D721Med (cell line): ENCODE data around the gene ZFHX3.

Experiments used
- DNase-seq: peaks from one replicate; pipeline ENCODE4 v3.0.0; 2011; ENCODE audit warnings: low spot score; ENCODE audit not compliant: insufficient read length
- FAIRE-seq: peaks from 2 replicates; lab custom pipeline; 2011; peaks lifted over from hg19 to GRCh38; lab: Jason Lieb, UNC
- TF ChIP-seq, protein P1 (sequence below): IDR thresholded peaks from 2 replicates; pipeline ENCODE4 v1.5.1; 2012; ENCODE audit warnings: mild to moderate bottlenecking, control low read depth; ENCODE audit not compliant: insufficient read depth; ENCODE audit errors: missing control alignments

The ZFHX3 gene

DNA sequence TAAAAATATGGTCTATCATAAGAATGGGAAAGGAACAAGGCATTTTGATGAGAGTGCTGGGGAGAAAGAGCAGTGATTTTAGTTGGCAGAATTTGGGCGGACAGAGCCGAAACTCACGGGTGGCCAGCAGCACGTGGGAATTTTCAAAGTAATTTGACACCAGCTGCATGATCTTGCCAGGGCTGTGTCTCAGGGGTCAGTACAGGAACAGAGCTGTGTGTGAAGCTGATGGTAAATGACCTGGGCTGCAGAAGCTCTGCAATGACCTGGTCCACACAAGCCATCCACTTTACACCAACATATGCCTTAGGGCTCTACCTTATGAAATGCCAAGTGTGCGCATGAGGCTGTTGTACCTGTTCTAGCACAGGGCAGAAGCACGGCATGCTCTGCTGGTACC, 112.0 kb downstream of the ZFHX3 start:
- DNase-seq: no peak
- no peak for FAIRE-seq
- TF ChIP-seq, protein P1, sequence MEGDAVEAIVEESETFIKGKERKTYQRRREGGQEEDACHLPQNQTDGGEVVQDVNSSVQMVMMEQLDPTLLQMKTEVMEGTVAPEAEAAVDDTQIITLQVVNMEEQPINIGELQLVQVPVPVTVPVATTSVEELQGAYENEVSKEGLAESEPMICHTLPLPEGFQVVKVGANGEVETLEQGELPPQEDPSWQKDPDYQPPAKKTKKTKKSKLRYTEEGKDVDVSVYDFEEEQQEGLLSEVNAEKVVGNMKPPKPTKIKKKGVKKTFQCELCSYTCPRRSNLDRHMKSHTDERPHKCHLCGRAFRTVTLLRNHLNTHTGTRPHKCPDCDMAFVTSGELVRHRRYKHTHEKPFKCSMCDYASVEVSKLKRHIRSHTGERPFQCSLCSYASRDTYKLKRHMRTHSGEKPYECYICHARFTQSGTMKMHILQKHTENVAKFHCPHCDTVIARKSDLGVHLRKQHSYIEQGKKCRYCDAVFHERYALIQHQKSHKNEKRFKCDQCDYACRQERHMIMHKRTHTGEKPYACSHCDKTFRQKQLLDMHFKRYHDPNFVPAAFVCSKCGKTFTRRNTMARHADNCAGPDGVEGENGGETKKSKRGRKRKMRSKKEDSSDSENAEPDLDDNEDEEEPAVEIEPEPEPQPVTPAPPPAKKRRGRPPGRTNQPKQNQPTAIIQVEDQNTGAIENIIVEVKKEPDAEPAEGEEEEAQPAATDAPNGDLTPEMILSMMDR: no peak

DNA sequence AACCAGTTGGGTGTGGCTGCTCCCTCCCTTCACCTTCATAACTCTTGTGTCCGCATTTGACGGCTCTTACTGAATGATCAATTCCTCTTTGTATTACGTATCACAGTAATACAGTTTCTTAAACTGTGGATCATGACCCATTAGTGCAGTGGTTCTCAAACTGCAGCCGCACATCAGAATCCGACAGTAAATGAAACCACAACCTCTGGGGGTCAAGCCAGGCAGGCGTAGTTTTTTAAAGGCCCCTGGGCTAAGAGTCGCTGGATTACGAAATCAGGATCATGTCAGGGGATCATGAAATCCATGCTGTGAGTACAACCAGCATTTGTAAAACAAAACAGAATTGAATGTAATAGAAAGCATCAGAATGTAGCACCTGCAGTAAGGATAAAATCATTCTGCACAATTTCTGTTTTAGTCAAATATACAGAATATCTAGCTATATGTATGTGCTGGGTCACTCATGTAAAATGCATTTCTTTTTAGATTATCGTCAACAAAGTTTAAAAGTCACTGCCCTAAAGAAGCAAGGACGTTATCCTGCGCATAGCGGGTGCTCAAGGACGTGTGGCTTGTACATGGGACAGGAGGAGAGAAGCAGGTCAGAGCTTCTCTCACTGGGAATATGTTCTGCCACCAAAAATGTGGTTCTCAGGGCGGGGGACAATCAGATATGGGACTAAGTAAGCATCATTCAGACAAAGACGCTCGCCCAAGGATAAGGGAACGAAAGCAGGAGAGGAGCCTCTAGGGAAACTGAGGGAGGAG, 113.1 kb downstream of the ZFHX3 start:
- DNase-seq (no peak), FAIRE-seq (no peak)
- TF ChIP-seq, protein P1: no peak

DNA sequence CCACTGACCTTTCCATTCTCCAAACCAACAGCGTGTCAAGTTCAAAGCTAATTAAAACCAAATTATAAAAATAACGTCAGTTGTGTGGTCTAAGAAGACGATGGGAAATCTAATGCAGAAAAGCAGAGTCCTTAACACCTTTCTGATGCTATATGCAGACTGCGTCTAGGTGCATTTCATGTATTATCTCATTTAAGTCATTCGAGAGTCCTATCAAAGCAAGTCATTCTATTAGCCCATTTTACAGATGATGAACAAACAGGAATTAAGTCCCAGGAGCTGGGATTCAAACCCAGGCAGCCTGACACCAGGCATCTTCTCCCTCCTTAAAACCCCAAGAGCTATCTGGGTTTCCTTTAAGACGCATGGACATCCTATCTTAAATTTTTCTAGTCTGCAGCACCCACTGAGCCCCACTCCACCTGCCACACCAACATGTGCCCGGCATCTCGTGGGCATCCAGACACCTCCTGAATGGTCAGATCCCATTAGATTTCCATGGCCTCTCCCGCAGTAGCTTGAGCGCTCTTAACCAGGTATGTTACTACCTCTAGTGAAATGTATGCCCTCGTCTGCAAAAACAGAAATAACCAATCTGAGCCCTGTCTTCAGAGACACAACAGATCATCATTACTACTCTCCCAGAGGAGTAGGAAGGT, 115.1 kb downstream of the ZFHX3 start:
- TF ChIP-seq, protein P1: no peak
- FAIRE-seq (no peak), DNase-seq (no peak)

DNA sequence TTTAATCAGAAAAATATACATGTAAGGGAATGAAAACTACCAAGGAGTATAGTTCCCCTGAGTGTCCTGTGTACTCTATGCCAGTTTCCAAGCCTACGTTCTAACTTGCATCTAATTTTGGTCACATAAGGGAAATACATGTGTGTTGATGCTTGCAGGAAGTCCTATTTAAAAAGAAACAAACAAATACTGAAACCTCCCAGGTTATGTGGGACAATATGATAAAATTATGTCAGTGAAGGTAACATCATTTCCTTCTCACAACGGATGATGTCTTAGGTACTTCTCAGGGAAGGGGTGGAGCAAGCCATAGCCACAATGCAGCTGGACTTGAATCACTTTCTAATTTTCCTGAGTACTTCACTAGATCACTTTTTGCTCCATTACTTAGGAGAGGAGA, 115.9 kb downstream of the ZFHX3 start:
- TF ChIP-seq, protein P1: no peak
- no peak for FAIRE-seq
- no peak for DNase-seq

DNA sequence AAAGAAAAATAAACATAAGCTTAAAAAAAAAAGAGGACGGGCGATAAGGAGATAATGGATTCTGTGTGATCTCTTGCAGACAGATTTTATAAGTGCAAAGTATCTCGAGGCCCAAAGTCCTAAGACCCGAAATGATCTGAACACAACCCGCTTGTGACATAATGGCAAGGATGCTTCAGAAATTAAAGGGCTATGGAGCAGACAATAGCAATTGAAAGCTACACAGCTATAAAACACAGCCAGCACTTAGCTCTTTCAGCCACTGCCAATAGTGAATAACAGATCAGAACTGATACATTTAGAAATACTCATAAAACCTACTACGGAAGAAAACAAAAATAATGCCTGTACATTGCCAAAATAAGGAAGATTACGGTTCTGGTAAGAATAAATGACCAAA, 117.5 kb downstream of the ZFHX3 start:
- no peak for FAIRE-seq
- TF ChIP-seq, protein P1: no peak
- no peak for DNase-seq

DNA sequence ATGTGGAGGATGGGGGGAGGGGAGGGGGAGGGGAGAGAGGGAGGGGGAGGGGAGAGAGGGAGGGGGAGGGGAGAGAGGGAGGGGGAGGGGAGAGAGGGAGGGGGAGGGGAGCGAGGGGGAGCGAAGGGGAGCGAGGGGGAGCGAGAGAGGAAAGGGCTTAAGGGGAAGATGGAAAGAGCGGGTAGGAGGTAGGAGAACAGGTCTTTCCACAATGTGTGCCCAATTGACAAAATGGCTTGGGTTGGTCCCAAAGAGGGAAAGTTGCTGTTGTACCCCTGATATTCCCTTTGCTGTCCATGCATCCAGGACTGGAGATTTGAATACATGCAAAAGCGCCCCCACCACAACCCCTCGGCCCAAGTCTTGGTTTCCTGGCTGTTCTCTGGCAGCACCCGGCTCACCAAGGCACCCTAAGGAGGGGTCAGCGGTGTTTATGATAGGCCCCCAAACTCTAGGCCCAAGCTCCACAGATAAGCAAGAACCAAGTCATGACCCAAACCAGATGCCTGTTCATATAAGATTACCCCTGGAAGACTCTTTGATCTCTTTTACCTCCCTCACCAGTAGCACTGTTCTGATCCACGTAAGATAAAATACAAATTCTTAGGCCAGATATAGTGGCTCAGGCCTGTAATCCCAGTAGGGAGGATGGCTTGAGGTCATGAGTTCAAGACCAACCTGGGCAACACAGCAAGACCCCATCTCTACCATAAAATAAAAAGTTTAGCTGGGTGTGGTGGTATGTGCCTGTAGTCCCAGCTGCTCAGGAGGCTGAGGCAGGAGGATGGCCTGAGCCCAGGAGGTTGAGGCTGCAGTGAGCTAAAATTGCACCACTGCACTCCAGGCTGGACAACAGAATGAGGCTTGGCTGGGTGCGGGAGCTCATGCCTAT, 119.6 kb downstream of the ZFHX3 start:
- DNase-seq: no peak
- no peak for FAIRE-seq
- TF ChIP-seq, protein P1: no peak
